OCI-LY1 (cell line): Measurements from ENCODE around the gene CRYGC.

Experiments used
- CTCF ChIP-seq: fragments of 200-600 bp; sonication (generic), shearing (Covaris generic); IDR thresholded peaks from 2 replicates; pipeline ENCODE4 v1.5.1; 2017; ENCODE audit warnings: mild to moderate bottlenecking, antibody characterized with exemption, low read length, moderate library complexity, mixed read lengths
- EZH2 ChIP-seq: fragments of 200-600 bp; sonication (generic), shearing (Covaris generic); IDR thresholded peaks from 2 replicates; pipeline ENCODE4 v1.8.0; 2017; ENCODE audit warnings: borderline replicate concordance, mixed run types, mild to moderate bottlenecking, antibody characterized with exemption, low read length, moderate library complexity, mixed read lengths

- TF ChIP-seq EZH2 (no peak), CTCF (no peak)
Observed at GRCh38 chr2:208096080-208096479, 33.5 kb downstream of the CRYGC start.
